Posterior cingulate gyrus (tissue), 11 donors: Measurements from ENCODE around the gene CBLN1.
"Not testable (repeated sequence)": the region's sequence is repeated elsewhere in the genome, so short reads cannot be mapped to it uniquely, and the experiment has no call there.

Source experiments
- DNase-seq, 10 donors: peaks; one replicate each; pipeline versions ENCODE4 v3.0.0 to v3.0.0-alpha.2; 2020 to 2021; ENCODE audit warnings: mixed read lengths in 3 of 10
- intact Hi-C: fragments of 100-400 bp; cut with DNase I; formaldehyde crosslinking; loops from one replicate; pipeline ENCODE4 v1.15.1; 2023

Gene CBLN1

DNA sequence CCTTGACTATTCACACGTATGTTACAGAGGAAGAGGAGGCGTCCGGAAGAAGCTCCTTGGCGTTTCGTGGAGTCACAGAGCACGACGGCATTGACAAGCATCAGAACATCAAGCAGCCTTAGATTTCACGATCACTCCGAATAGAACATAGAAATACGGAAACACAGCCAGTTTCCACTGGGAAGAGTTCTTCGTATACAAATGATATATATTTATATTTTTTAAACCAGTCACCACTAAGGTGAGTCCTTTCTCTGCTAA, 3.1 kb downstream of the CBLN1 start:
- DNase-seq = no peak
- intact Hi-C loops = no loop called here

DNA sequence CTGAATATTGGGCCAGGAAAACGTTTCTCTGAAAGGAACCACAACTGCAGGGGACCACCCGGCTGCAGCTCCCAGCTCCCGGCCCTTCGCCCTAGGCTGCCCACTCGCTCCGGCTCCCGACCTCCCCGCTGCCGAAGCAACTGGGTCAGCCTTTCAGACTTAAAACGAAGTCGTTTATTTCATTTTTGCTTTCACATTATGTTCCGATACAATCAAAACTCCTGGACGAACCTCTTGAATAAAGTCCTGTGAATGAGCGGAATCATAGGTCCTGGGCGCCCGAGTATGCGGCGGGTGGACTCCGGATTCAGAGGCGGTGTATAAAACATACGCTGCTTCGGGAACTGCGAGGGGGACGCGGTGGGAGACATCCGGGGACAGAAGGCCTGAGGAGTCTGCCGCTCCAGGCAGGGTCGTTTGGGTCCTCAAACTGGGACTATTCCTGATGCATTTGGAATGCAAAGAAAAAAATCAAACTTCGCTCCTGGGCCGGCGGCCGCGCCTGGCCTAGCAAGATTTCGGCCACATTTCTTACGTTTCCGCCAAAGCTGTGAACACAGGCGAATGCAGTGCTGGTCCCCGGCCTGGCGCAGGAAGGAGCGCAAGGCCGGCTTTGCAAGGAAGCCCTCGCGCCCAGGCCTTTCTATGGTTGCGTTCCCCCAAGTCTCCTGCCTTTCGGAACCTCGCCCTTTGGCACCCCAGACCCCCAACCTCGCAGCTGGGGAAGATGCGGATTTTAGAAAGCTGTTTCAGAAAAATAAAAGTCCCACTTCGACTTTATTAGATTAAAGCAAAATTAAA, 3.7 kb downstream of the CBLN1 start:
- intact Hi-C loops = no loop called here

GRCh38 chr16:49277386-49277742, 4.3 kb downstream of the CBLN1 start:
- no peak for DNase-seq
- intact Hi-C loops = no loop called here

More for the DNA sequence above, 3.7 kb downstream of the CBLN1 start:
- peak in 1 of 10 donors; percentile 75 for DNase-seq

DNA sequence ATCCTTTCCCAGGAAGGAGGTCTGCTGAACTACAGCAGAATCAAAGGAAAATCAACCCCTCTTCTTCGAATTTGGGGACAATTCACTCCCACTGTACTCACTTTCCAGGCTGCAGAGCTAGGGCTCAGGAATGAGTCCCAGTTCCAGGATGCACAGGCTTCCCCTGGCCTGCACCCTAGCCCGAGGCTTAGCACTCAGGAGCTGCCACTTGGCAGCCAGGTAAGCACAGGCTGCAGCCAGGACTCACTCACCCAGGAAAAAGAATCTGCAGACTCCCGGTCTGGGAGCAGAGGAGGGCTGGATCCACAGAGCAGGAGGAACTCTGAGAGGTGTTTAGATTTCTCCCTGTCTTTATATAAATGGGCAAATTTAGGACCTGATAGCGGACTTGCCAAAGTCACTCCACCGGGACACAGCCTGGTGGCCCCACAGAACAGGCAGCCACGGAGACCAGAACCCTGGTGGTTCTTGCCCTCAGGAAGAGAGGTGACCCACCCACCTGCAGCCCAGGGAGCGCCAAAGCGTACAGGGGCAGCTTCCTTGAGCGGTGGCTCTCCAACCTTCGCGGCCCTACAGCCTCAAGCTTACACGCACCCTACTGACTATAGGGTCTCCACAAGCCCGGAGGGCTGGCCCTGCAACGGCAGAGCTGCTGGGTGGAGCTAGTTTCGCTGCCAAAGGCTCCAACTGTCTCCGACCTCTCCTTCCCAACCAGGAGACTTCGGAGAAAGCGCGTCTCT, 4.8 kb downstream of the CBLN1 start:
- intact Hi-C loops = no loop called here
- DNase-seq = peak in 1 of 10 donors; percentile 81

DNA sequence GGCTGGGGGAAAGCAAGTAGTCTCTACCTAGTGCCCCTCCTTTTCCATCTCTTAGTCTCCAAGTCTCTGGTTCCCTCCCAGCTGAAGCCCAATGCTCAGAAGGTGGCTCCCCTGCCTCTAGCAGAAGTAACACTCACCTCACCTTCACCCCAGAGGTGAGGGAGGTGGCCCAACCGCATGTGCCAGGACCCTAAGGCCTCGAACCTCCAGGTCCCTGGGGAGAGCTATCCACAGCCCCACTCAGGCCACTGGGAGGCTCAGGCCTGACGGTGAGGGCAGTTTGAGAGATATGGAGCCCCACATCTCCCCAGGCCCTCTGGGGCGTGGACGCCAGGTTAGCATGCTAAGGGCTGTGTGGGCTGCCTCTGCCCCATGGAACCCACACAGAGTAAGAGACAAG, 5.8 kb downstream of the CBLN1 start:
- intact Hi-C loops = no loop called here
- peak in 1 of 10 donors; percentile 57 for DNase-seq

DNA sequence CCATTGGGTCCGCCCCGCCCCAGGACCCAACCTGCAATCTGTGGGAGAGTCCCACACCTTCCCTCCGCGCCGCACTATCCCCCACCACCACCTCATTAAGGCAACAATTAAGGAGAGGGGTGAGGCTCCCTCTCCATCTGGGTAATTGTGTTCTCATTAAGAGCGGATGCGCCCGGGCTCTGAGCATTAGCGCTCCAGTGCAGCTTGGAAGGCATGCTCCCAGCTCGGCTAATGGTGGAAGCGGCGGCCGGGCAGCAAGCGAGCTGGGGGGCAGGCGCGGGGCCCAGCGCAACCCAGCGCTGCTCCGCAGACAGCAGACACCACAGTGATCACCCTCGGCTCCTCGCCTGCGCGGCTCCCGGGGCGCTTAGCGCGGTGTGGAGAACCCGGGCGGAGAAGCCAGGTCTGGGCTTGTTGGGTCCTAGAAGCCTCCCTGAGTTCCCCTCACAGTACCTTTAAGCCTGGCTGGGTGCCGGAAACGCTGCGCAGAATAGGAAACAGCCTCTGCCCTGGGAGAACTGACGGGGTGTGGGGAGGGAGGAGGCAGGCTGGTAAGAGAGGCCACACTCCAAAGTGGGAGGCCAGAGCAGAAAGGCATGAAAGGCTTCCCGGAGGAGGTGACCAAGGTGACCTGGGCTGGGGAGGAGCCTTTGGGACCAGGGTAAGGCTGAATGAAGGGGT, 6.4 kb downstream of the CBLN1 start:
- intact Hi-C loops = no loop called here
- peak in 1 of 10 donors; percentile 55 for DNase-seq

GRCh38 chr16:49274591-49274990, 7.0 kb downstream of the CBLN1 start:
- intact Hi-C loops = no loop called here
- no peak for DNase-seq

DNA sequence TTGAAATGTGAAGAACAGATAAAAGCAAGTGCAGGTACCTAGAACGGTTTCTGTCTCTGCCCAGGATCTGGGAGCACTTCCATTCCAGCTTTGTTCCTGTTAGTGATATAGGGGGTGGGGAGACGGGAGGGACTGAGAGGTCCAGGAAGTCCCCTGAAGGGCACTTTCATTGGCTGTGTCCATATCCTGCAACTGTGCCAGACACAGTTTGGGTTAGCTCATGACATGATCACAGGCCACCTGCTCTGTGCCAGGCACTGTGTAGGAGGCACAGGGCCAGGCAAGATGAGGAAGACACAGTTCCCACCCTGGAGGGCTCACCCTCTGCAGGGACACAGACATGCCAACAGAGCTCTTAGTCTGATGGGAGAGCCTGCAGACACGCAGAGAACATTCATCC, 7.9 kb downstream of the CBLN1 start:
- DNase-seq = no peak
- intact Hi-C loops = no loop called here

- DNase-seq = no peak
- intact Hi-C loops = no loop called here
Observed at GRCh38 chr16:49271363-49271762, 10.3 kb downstream of the CBLN1 start.

- intact Hi-C loops = no loop called here
- no peak for DNase-seq
Observed at GRCh38 chr16:49269201-49269600, 12.4 kb downstream of the CBLN1 start.

- no peak for DNase-seq
Observed at GRCh38 chr16:49268667-49269066, 13.0 kb downstream of the CBLN1 start.

GRCh38 chr16:49262501-49262900, 19.1 kb downstream of the CBLN1 start:
- DNase-seq = no peak
- intact Hi-C loops = no loop called here

More at GRCh38 chr16:49268667-49269066, 13.0 kb downstream of the CBLN1 start:
- intact Hi-C loops = no loop called here

- DNase-seq = no peak
- intact Hi-C loops = no loop called here
Observed at GRCh38 chr16:49261930-49262329, 19.7 kb downstream of the CBLN1 start.

GRCh38 chr16:49260956-49261530, 20.6 kb downstream of the CBLN1 start:
- DNase-seq = no peak
- intact Hi-C loops = no loop called here

DNA sequence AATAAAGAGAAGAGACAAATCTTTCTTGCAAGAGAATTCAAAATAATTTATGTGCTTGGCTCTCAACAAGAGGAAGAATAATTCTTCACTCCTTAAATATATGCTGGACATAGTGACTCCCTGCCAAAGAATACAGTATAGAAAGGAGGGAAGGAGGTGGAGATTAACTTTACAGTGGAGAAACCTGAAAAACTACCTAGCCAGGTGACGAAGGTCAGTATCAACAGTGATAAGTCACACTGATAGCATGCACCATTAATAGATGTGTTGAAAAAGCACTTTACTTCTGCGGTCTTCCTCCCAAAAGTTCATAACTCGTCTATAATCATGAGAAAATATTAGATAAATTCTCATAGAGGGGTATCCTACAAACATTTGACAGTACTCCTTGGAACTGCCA, 21.4 kb downstream of the CBLN1 start:
- intact Hi-C loops = no loop called here
- no peak for DNase-seq

- DNase-seq = no peak
- intact Hi-C loops = no loop called here
Observed at GRCh38 chr16:49259330-49259729, 22.3 kb downstream of the CBLN1 start.

DNA sequence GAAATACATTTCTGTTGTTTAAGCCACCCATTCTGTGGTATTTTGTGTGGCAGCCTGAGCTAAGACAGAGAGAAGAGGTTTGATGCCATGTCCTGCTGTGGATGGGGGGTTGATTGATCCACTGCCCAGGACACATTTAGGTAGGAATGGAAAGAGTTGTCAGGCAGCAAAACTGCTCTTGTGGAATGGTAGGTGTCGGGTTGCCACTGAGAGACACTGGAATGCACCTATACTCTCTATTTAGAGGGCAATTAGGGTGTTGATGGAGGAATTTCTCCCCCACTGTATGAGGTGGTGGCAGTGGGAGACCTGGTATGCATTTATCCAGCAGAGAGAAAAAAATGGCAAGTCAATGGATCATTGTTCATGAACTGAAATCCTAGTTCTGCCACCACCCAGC, 30.9 kb downstream of the CBLN1 start:
- DNase-seq = no peak
- intact Hi-C loops = no loop called here

DNA sequence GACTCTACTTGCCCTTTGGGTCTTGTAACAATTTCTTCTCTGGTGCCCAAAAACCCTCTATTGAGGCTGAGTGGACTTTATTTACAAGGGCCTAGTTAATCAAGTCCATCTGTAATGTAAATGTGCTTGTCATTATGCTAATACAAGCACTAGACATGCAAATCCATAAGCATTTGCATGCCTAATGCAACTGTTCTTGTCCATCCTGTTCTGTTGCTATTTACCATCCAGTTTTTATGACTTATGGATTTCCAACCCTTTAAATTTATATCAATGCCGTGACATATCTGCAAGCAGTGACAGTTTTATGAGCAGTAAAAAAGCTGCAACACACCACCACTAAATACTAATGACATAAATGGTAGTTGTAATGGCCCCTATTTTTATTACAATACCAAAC, 33.4 kb downstream of the CBLN1 start:
- intact Hi-C loops = no loop called here
- DNase-seq = no peak

GRCh38 chr16:49236216-49236615, 45.4 kb downstream of the CBLN1 start:
- no peak for DNase-seq

DNA sequence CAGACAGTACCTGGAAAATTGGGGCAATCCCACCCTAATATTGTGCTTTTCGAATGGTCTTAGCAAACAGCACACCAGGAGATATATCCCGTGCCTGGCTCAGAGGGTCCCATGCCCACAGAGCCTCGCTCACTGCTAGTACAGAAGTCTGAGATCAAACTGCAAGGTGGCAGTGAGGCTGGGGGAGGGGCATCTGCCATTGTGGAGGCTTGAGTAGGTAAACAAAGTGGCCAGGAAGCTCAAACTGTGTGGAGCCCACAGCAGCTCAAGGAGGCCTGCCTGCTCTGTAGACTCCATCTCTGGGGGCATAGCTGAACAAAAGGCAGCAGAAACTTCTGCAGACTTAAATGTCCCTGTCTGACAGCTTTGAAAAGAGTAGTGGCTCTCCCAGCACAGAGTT, 53.3 kb downstream of the CBLN1 start:
- intact Hi-C loops, DNase-seq: not testable (repeated sequence)

More at GRCh38 chr16:49236216-49236615, 45.4 kb downstream of the CBLN1 start:
- intact Hi-C loops = no loop called here
